Keratinocyte (primary cell): ENCODE results near the gene NEK10. TPM values are rescaled to one million over a fixed set of nuclear protein-coding genes. Genes with fewer than 3 reads are reported as not detected.

Experiments used
- DNase-seq: peaks from one replicate; pipeline ENCODE4 v3.0.0-alpha.2; 2011; ENCODE audit warnings: low read depth, missing footprints, low spot score
- FAIRE-seq: peaks from 2 replicates; lab custom pipeline; 2011; peaks lifted over from hg19 to GRCh38; lab: Jason Lieb, UNC
- H2AFZ ChIP-seq: 2 replicates; pipeline ENCODE4 v1.6.0; 2012; ENCODE audit warnings: low read length, control low read depth, inconsistent platforms; ENCODE audit not compliant: control insufficient read depth
- H3K27ac ChIP-seq: 2 replicates; pipeline ENCODE4 v1.5.1; 2011; ENCODE audit warnings: low read length; ENCODE audit not compliant: control insufficient read depth, insufficient read depth
- H3K27me3 ChIP-seq: 3 replicates; pipeline ENCODE4 v1.6.0; 2011; ENCODE audit warnings: low read length; ENCODE audit not compliant: control insufficient read depth, insufficient read depth; ENCODE audit errors: extremely low read depth
- H3K36me3 ChIP-seq, 2 experiments: 2 replicates in 1 of 2; 3 replicates in 1 of 2; pipeline ENCODE4 v1.5.1; 2011; ENCODE audit warnings: low read length in 2 of 2, mild to moderate bottlenecking in 1 of 2; ENCODE audit not compliant: control insufficient read depth in 2 of 2, insufficient read depth in 2 of 2; ENCODE audit errors: extremely low read depth in 1 of 2
- H3K4me1 ChIP-seq: 3 replicates; pipeline ENCODE4 v1.5.1; 2011; ENCODE audit warnings: low read length; ENCODE audit not compliant: control insufficient read depth, insufficient read depth; ENCODE audit errors: extremely low read depth
- H3K4me2 ChIP-seq: 3 replicates; pipeline ENCODE4 v1.6.0; 2011; ENCODE audit warnings: low read depth, low read length; ENCODE audit not compliant: control insufficient read depth, insufficient read depth; ENCODE audit errors: extremely low read depth
- H3K4me3 ChIP-seq, 3 experiments: fragments of 200-600 bp in 1 of 3; sonication (generic) in 1 of 3; 2 replicates in 2 of 3; 3 replicates in 1 of 3; pipeline ENCODE4 v1.5.1; 2011 to 2016; ENCODE audit warnings: low read length in 3 of 3, mild to moderate bottlenecking in 3 of 3, control low read depth in 2 of 3, inconsistent platforms in 1 of 3, low read depth in 1 of 3, mixed read lengths in 1 of 3, mixed run types in 1 of 3, moderate library complexity in 1 of 3; ENCODE audit not compliant: control insufficient read depth in 2 of 3, insufficient read depth in 2 of 3; ENCODE audit errors: extremely low read depth in 1 of 3
- H3K79me2 ChIP-seq: 2 replicates; pipeline ENCODE4 v1.6.0; 2012; ENCODE audit warnings: low read length; ENCODE audit not compliant: control insufficient read depth, insufficient read depth
- H3K9ac ChIP-seq: 3 replicates; pipeline ENCODE4 v1.6.0; 2011; ENCODE audit warnings: low read length; ENCODE audit not compliant: control insufficient read depth, insufficient read depth; ENCODE audit errors: extremely low read depth
- H3K9me1 ChIP-seq: 3 replicates; pipeline ENCODE4 v1.6.0; 2011; ENCODE audit warnings: low read length; ENCODE audit not compliant: control insufficient read depth, insufficient read depth; ENCODE audit errors: extremely low read depth
- H3K9me3 ChIP-seq: 2 replicates; pipeline ENCODE4 v1.5.1; 2012; ENCODE audit warnings: low read depth, low read length; ENCODE audit not compliant: control insufficient read depth
- H4K20me1 ChIP-seq: 3 replicates; pipeline ENCODE4 v1.6.0; 2011; ENCODE audit warnings: low read length; ENCODE audit not compliant: control insufficient read depth, insufficient read depth; ENCODE audit errors: extremely low read depth
- CTCF ChIP-seq, 3 experiments: IDR thresholded peaks in 1 of 3; conservative IDR thresholded peaks in 1 of 3; optimal IDR thresholded peaks in 1 of 3; 2 replicates in 2 of 3; 3 replicates in 1 of 3; pipeline versions ENCODE3 to v1.5.1; 2011; ENCODE audit warnings: low read length in 3 of 3, mild to moderate bottlenecking in 3 of 3, moderate library complexity in 2 of 3, control low read depth in 1 of 3, inconsistent platforms in 1 of 3; ENCODE audit not compliant: insufficient read depth in 2 of 3; ENCODE audit errors: extremely low read depth in 1 of 3
- EZH2 ChIP-seq: IDR thresholded peaks from one replicate; pipeline ENCODE4 v1.6.1; 2012; ENCODE audit warnings: inconsistent platforms, mild to moderate bottlenecking, low read length, moderate library complexity
- dilution Hi-C: fragments of 300-500 bp; cut with MboI; formaldehyde crosslinking; loops from one replicate; pipeline ENCODE4 v1.7.0; 2020; ENCODE audit warnings: low sequenced_read_pairs; ENCODE audit not compliant: extremely low pct_ligation_motif_present
- polyA plus RNA-seq, 5 experiments: library from polyadenylated mRNA; depleted of rRNA in 3 of 5; stranded (reverse) in 3 of 5; stranded (forward) in 1 of 5; unstranded in 1 of 5; fragments of >200 nt; gene quantifications; 1 replicate in 1 of 5; 2 replicates in 3 of 5; 3 replicates in 1 of 5; pipeline versions ENCODE4 v1.2.1 to v1.2.3, GENCODE V29; 2011 to 2012; ENCODE audit warnings: missing spikeins in 2 of 5, low read depth in 1 of 5, low replicate concordance in 1 of 5

NEK10 gene
- polyA plus RNA-seq, 1 donor (not counting 4 experiments of a cell fraction or from before 2014, with no cell fraction given) = 0.98 TPM

DNA sequence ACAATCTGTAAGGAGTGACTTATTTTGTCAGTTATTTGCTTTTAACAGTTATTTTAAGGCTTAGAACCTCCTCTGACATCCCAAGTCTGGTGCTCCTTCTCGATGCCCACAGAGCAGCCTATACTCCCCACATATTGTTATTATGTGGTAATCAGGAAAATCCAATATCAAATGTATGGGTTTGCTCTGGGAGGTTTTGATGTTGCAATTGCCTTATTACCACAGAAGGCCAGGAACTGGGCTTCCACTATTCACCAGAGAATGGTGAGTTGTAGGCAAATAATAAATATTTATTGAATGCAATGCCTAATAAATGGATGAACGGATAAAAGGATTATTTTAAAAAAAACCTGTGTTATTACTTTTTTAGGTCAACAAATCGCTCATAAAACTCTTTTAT is 12.2 kb downstream of the NEK10 start:
- H3K27ac ChIP-seq = no peak overlapping the region
- H3K36me3 ChIP-seq = no peaks in the 10 kb centered on the region
- FAIRE-seq (no peak), DNase-seq (no peak)
- no peaks in the 10 kb centered on the region for H3K79me2 ChIP-seq
- no peak overlapping the region for H3K4me3 ChIP-seq
- TF ChIP-seq CTCF (optimal IDR thresholded peaks at IDR 0.05 in 1 of 3, IDR thresholded peaks at IDR 0.05 in 1 of 3, conservative IDR thresholded peaks at IDR 0.05 in 1 of 3; ENCODE audit: extremely low read depth in 1 of 3, insufficient read depth in 2 of 3, low read length in 3 of 3) (no peak), EZH2 (no peak)
- no peaks in the 10 kb centered on the region for H4K20me1 ChIP-seq
- H2AFZ ChIP-seq = no peak overlapping the region
- no peaks in the 10 kb centered on the region for H3K27me3 ChIP-seq
- no peaks in the 10 kb centered on the region for H3K9me1 ChIP-seq
- no peaks in the 10 kb centered on the region for H3K9me3 ChIP-seq
- H3K4me1 ChIP-seq = peaks cover 13% of the 10 kb centered on the region
- dilution Hi-C loops = no loop called here
- H3K9ac ChIP-seq = no peak overlapping the region
- no peak overlapping the region for H3K4me2 ChIP-seq

GRCh38 chr3:27354588-27355203 is 14.5 kb downstream of the NEK10 start:
- H3K36me3 ChIP-seq = no peaks in the 10 kb centered on the region
- H4K20me1 ChIP-seq = no peaks in the 10 kb centered on the region
- no peaks in the 10 kb centered on the region for H3K9me1 ChIP-seq
- peaks cover 19% of the 10 kb centered on the region for H3K4me1 ChIP-seq
- TF ChIP-seq CTCF (optimal IDR thresholded peaks at IDR 0.05 in 1 of 3, IDR thresholded peaks at IDR 0.05 in 1 of 3, conservative IDR thresholded peaks at IDR 0.05 in 1 of 3; ENCODE audit: extremely low read depth in 1 of 3, insufficient read depth in 2 of 3, low read length in 3 of 3) (no peak), EZH2 (no peak)
- no peak overlapping the region for H3K9ac ChIP-seq
- H3K27me3 ChIP-seq = no peaks in the 10 kb centered on the region
- dilution Hi-C loops = no loop called here
- no peak overlapping the region for H3K4me2 ChIP-seq
- H3K79me2 ChIP-seq = no peaks in the 10 kb centered on the region
- H2AFZ ChIP-seq = no peak overlapping the region
- H3K27ac ChIP-seq = no peak overlapping the region
- no peak overlapping the region for H3K4me3 ChIP-seq
- DNase-seq = no peak
- H3K9me3 ChIP-seq = no peaks in the 10 kb centered on the region
- FAIRE-seq = peak; percentile 34
